NCI-H146 treated with DMSO at 0.1 percent for 48 hours (cell line): Measurements from ENCODE around the gene MPHOSPH6.
"Not testable (repeated sequence)": the region's sequence is repeated elsewhere in the genome, so short reads cannot be mapped to it uniquely, and the experiment has no call there.

Experiments
- DNase-seq: peaks from one replicate; lab custom pipeline; 2025; ENCODE audit not compliant: unreplicated experiment; lab: John Stamatoyannopoulos, UW

Gene MPHOSPH6

GRCh38 chr16:82176204-82176603 is 6.2 kb upstream of the MPHOSPH6 start:
- no peak for DNase-seq

- no peak for DNase-seq
Observed at GRCh38 chr16:82175627-82176026, 5.6 kb upstream of the MPHOSPH6 start.

GRCh38 chr16:82167670-82168069 is 2.4 kb downstream of the MPHOSPH6 start:
- no peak for DNase-seq

GRCh38 chr16:82160226-82160625 is 9.8 kb downstream of the MPHOSPH6 start:
- DNase-seq: no peak

GRCh38 chr16:82157836-82158235 is 12.2 kb downstream of the MPHOSPH6 start:
- no peak for DNase-seq

- no peak for DNase-seq
Observed at GRCh38 chr16:82157534-82157812, 12.6 kb downstream of the MPHOSPH6 start.

- DNase-seq: no peak
Observed at GRCh38 chr16:82156761-82157533, 13.1 kb downstream of the MPHOSPH6 start.

GRCh38 chr16:82152641-82153112 is 17.3 kb downstream of the MPHOSPH6 start:
- DNase-seq: no peak

- DNase-seq: no peak
Observed at GRCh38 chr16:82152196-82152595, 17.8 kb downstream of the MPHOSPH6 start.

GRCh38 chr16:82150549-82150948 is 19.5 kb downstream of the MPHOSPH6 start:
- DNase-seq: no peak

- DNase-seq: no peak
Observed at GRCh38 chr16:82149536-82149935, 20.5 kb downstream of the MPHOSPH6 start.

GRCh38 chr16:82147546-82147945 is 22.5 kb downstream of the MPHOSPH6 start:
- no peak for DNase-seq

GRCh38 chr16:82146957-82147356 is 23.1 kb downstream of the MPHOSPH6 start:
- DNase-seq: no peak

- no peak for DNase-seq
Observed at GRCh38 chr16:82146556-82146955, 23.5 kb downstream of the MPHOSPH6 start.

- DNase-seq: not testable (repeated sequence)
Observed at GRCh38 chr16:82139286-82139571, 30.8 kb downstream of the MPHOSPH6 start.

- DNase-seq: no peak
Observed at GRCh38 chr16:82138478-82139285, 31.3 kb downstream of the MPHOSPH6 start.

- DNase-seq: no peak
Observed at GRCh38 chr16:82137822-82138167, 32.2 kb downstream of the MPHOSPH6 start.

GRCh38 chr16:82136956-82137821 is 32.8 kb downstream of the MPHOSPH6 start:
- DNase-seq: no peak

GRCh38 chr16:82135844-82136243 is 34.2 kb downstream of the MPHOSPH6 start:
- DNase-seq: no peak

- no peak for DNase-seq
Observed at GRCh38 chr16:82134846-82135245, 35.2 kb downstream of the MPHOSPH6 start.

- no peak for DNase-seq
Observed at GRCh38 chr16:82133798-82134197, 36.2 kb downstream of the MPHOSPH6 start.

- DNase-seq: no peak
Observed at GRCh38 chr16:82129881-82130280, 40.1 kb downstream of the MPHOSPH6 start.
